DOHH2 (cell line): ENCODE results near the gene WBP11.

Source experiments
- EZH2phosphoT487 ChIP-seq: fragments of 200-600 bp; sonication (generic); IDR thresholded peaks from 2 replicates; pipeline ENCODE4 v1.6.1; 2017; ENCODE audit warnings: borderline replicate concordance, mild to moderate bottlenecking, antibody characterized with exemption, low read length, moderate library complexity, mixed read lengths
- TF ChIP-seq, protein P1 (sequence below): fragments of 200-600 bp; sonication (generic); IDR thresholded peaks from one replicate; pipeline ENCODE4 v1.5.1; 2014; ENCODE audit warnings: antibody characterized with exemption, mild to moderate bottlenecking, low read depth, low read length; ENCODE audit not compliant: poor library complexity, severe bottlenecking

GRCh38 chr12:14785568-14785967 lies 17.7 kb downstream of the WBP11 start:
- TF ChIP-seq, protein P1, sequence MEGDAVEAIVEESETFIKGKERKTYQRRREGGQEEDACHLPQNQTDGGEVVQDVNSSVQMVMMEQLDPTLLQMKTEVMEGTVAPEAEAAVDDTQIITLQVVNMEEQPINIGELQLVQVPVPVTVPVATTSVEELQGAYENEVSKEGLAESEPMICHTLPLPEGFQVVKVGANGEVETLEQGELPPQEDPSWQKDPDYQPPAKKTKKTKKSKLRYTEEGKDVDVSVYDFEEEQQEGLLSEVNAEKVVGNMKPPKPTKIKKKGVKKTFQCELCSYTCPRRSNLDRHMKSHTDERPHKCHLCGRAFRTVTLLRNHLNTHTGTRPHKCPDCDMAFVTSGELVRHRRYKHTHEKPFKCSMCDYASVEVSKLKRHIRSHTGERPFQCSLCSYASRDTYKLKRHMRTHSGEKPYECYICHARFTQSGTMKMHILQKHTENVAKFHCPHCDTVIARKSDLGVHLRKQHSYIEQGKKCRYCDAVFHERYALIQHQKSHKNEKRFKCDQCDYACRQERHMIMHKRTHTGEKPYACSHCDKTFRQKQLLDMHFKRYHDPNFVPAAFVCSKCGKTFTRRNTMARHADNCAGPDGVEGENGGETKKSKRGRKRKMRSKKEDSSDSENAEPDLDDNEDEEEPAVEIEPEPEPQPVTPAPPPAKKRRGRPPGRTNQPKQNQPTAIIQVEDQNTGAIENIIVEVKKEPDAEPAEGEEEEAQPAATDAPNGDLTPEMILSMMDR, result no peak
- TF ChIP-seq EZH2phosphoT487, result no peak
